Stomach (tissue), 19 donors: ENCODE results near the gene TLL2. TPM values are rescaled to one million over a fixed set of nuclear protein-coding genes. Genes with fewer than 3 reads are reported as not detected.

Experiments used
- DNase-seq, 2 donors: peaks; one replicate each; pipeline versions ENCODE4 v3.0.0 to v3.0.0-alpha.2; 2013 to 2019
- H3K27ac ChIP-seq, 5 donors: fragments of 200-600 bp in 4 of 5; sonication (generic) in 4 of 5; one replicate each; pipeline ENCODE4 v1.5.1; 2013 to 2019; ENCODE audit warnings: mild to moderate bottlenecking in 1 of 5, moderate library complexity in 1 of 5
- H3K27me3 ChIP-seq, 3 donors: fragments of 200-600 bp; sonication (generic); one replicate each; pipeline ENCODE4 v1.5.1; 2017 to 2019; ENCODE audit warnings: mixed run types in 1 of 3
- H3K36me3 ChIP-seq, 4 donors: fragments of 200-600 bp; sonication (generic); 1 replicate in 3 of 4; 2 replicates in 1 of 4; pipeline ENCODE4 v1.5.1; 2016 to 2019
- H3K4me1 ChIP-seq, 4 donors: fragments of 200-600 bp; sonication (generic); one replicate each; pipeline ENCODE4 v1.5.1; 2016 to 2019
- H3K4me3 ChIP-seq, 4 donors: fragments of 200-600 bp; sonication (generic) in 3 of 4; one replicate each; pipeline ENCODE4 v1.5.1; 2016 to 2019; ENCODE audit warnings: mild to moderate bottlenecking in 1 of 4
- H3K9me3 ChIP-seq, 4 donors: fragments of 200-600 bp; sonication (generic); one replicate each; pipeline ENCODE4 v1.5.1; 2016 to 2019
- CTCF ChIP-seq, 7 experiments: fragments of 450-650 bp in 4 of 7; fragments of 200-600 bp in 3 of 7; sonication (generic) in 3 of 7; IDR thresholded peaks; one replicate each; pipeline ENCODE4 v1.5.1; 2016 to 2019; ENCODE audit warnings: antibody characterized with exemption in 7 of 7, control low read depth in 2 of 7, mild to moderate bottlenecking in 1 of 7
- EP300 ChIP-seq: sonication (generic); formaldehyde crosslinking; IDR thresholded peaks from one replicate; pipeline ENCODE4 v1.6.1; 2017; ENCODE audit warnings: antibody characterized with exemption
- POLR2A ChIP-seq, 4 donors: fragments of 450-650 bp; IDR thresholded peaks; one replicate each; pipeline ENCODE4 v1.6.1; 2016; ENCODE audit warnings: antibody characterized with exemption in 4 of 4, control low read depth in 2 of 4, mild to moderate bottlenecking in 1 of 4, moderate library complexity in 1 of 4
- POLR2AphosphoS5 ChIP-seq, 3 donors: sonication (generic); formaldehyde crosslinking; IDR thresholded peaks; one replicate each; pipeline ENCODE4 v1.6.1; 2016; ENCODE audit warnings: antibody characterized with exemption in 3 of 3
- WGBS, 5 donors: extraction: QIAGEN DNeasy Blood & Tissue Kit in 3 of 5; methylation state at CpG; one replicate each; pipeline versions ENCODE4 v1.1.5 to v1.1.7; 2013 to 2018; 5-methylcytosine and 5-hydroxymethylcytosine counted together
- intact Hi-C: fragments of 100-400 bp; cut with DNase I; formaldehyde crosslinking; loops from one replicate; pipeline ENCODE4 v1.15.1; 2023; ENCODE audit warnings: low total_unique reads
- long read RNA-seq, 10 donors: transcript quantifications; one replicate each; lab custom pipeline, GENCODE V29; 2026
- polyA plus RNA-seq, 3 donors: library from polyadenylated mRNA; stranded (reverse); fragments of 200-250 nt; gene quantifications; one replicate each; pipeline ENCODE4 v1.2.3, GENCODE V29; 2013
- total RNA-seq, 5 donors: library from RNA; depleted of rRNA; stranded (reverse); fragments of >200 nt; gene quantifications; one replicate each; pipeline versions ENCODE4 v1.1.0 to v1.2.3, GENCODE V29; 2014 to 2016
- donor health status: healthy with polysubstance abuse.
- donor health status: Bipolar disorder and iron deficiency.
- donor health status: healthy.

Gene TLL2
- total RNA-seq, result 1 to 10 TPM in 1 of 5 donors, under 1 TPM in 2, not detected in 2; 0.55 to 1.4 (median 0.58) TPM
- polyA plus RNA-seq, result under 1 TPM; 0.37 to 0.65 (median 0.46) TPM
- long read RNA-seq, donor 1, result 0 reads
- long read RNA-seq, donor 2, result 0 reads
- long read RNA-seq, donor 3, result 0 reads
- long read RNA-seq, donor 4, result 0 reads
- long read RNA-seq, donor 5, result 0 reads
- long read RNA-seq, donor 6, result 0 reads
- long read RNA-seq, donor 7, result 0 reads
- long read RNA-seq, donor 8, result 0 reads
- long read RNA-seq, donor 9, result 0 reads
- long read RNA-seq, donor 10, result 0 reads

- Histone ChIP-seq H3K4me1 (peaks cover 21 to 30% (median 26%) of the 10 kb centered on the region in 4 donors), H3K4me3 (peak within 1 kb of the TSS; percentile 55 to 74 (median 57)), H3K27me3 (peaks cover 0 to 32% (median 17%) of the 10 kb centered on the region in 3 donors), H3K27ac (peak within 1 kb of the TSS in 3 of 5 donors; percentile 38 to 69 (median 41)), H3K9me3 (no peaks in the 10 kb centered on the region), H3K36me3 (peaks cover 0 to 11% (median 7%) of the 10 kb centered on the region in 4 donors)
- TF ChIP-seq CTCF (IDR thresholded peaks at IDR 0.05) (peak in 5 of 7 experiments; percentile 61 to 71 (median 63)), EP300 (no peak), POLR2AphosphoS5 (IDR thresholded peaks at IDR 0.05) (peak; percentile 40 to 79 (median 62)), POLR2A (IDR thresholded peaks at IDR 0.05) (no peak)
- DNase-seq, result peak; percentile 90 to 96
- intact Hi-C loops, result no loop called here
- WGBS, 5 donors, result 1 to 3% (median 2%) methylated on average over 19 to 68 of the region's 68 CpGs
These were observed at the start of gene TLL2 for GRCh38 chr10:96513698-96514561. TLL2 (minus strand) TSS chr10:96513926; CDS start chr10:96513685, 241 bp downstream.

GRCh38 chr10:96560966-96561887 is 47.5 kb upstream of the TLL2 start:
- DNase-seq, result no peak
- TF ChIP-seq POLR2A (IDR thresholded peaks at IDR 0.05) (no peak), EP300 (no peak)
- no peak overlapping the region for H3K4me3 ChIP-seq
- WGBS, 5 donors, result 49 to 81% (median 63%) methylated on average over 3 of the region's 3 CpGs
- H3K9me3 ChIP-seq, result no peaks in the 10 kb centered on the region
- H3K27ac ChIP-seq, result peak overlapping the region in 1 of 5 donors; percentile 39
- no peaks in the 10 kb centered on the region for H3K27me3 ChIP-seq
- peaks cover 5 to 82% (median 68%) of the 10 kb centered on the region in 4 donors for H3K36me3 ChIP-seq
- peaks cover 0 to 46% (median 20%) of the 10 kb centered on the region in 4 donors for H3K4me1 ChIP-seq
- intact Hi-C loops, result no loop called here

- Histone ChIP-seq H3K4me3 (no peak overlapping the region), H3K36me3 (peaks cover 5 to 83% (median 68%) of the 10 kb centered on the region in 4 donors), H3K4me1 (peaks cover 0 to 41% (median 16%) of the 10 kb centered on the region in 4 donors), H3K27ac (no peak overlapping the region), H3K27me3 (no peaks in the 10 kb centered on the region), H3K9me3 (no peaks in the 10 kb centered on the region)
- 72 to 91% (median 85%) methylated on average over 2 of the region's 2 CpGs for WGBS, 5 donors
- intact Hi-C loops, result no loop called here
- DNase-seq, result no peak
- TF ChIP-seq POLR2AphosphoS5 (IDR thresholded peaks at IDR 0.05), result no peak
These were observed 46.8 kb upstream of the TLL2 start for GRCh38 chr10:96560489-96560888.

- DNase-seq, result peak in 1 of 2 donors; percentile 35
- intact Hi-C loops, result no loop called here
- 30 to 59% (median 40%) methylated on average over 1 of the region's 1 CpG for WGBS, 5 donors
- H3K9me3 ChIP-seq, result no peaks in the 10 kb centered on the region
- TF ChIP-seq EP300 (no peak), POLR2A (IDR thresholded peaks at IDR 0.05) (no peak), POLR2AphosphoS5 (IDR thresholded peaks at IDR 0.05) (no peak), CTCF (IDR thresholded peaks at IDR 0.05) (peak in 1 of 7 experiments; percentile 24)
- H3K27ac ChIP-seq, result no peak overlapping the region
- H3K4me1 ChIP-seq, result peaks cover 0 to 38% (median 19%) of the 10 kb centered on the region in 4 donors
- H3K36me3 ChIP-seq, result peaks cover 5 to 87% (median 71%) of the 10 kb centered on the region in 4 donors
- no peaks in the 10 kb centered on the region for H3K27me3 ChIP-seq
- no peak overlapping the region for H3K4me3 ChIP-seq
These were observed 42.3 kb upstream of the TLL2 start for GRCh38 chr10:96556003-96556402.
